Activated CD4-positive, alpha-beta T cell treated with anti-CD3 and anti-CD28 coated beads, Interleukin-2, amount 10 ng/mL, durations not matched to agents 7 days and 5 days (primary cell): ENCODE measurements around the gene NPHP1. TPM values are rescaled to one million over a fixed set of nuclear protein-coding genes. Genes with fewer than 3 reads are reported as not detected.
"Not testable (repeated sequence)": the region's sequence is repeated elsewhere in the genome, so short reads cannot be mapped to it uniquely, and the experiment has no call there.

Experiments
- CTCF ChIA-PET: fragments of 350-600 bp; sonication (Branson Sonifier 250); formaldehyde crosslinking; loops from one replicate; lab custom pipeline; 2021; ENCODE audit warnings: antibody characterized with exemption; lab: Charles Lee
- POLR2A ChIA-PET: fragments of 350-600 bp; sonication (Branson Sonifier 250); formaldehyde crosslinking; loops from one replicate; lab custom pipeline; 2021; ENCODE audit warnings: antibody characterized with exemption; lab: Charles Lee
- DNase-seq: peaks from one replicate; pipeline ENCODE4 v3.0.0-alpha.2; 2020
- H3K27ac Mint-ChIP-seq: one replicate; pipeline ENCODE4 v1.8.0; 2021; ENCODE audit warnings: mild to moderate bottlenecking, moderate library complexity, mixed read lengths
- H3K27me3 Mint-ChIP-seq: one replicate; pipeline ENCODE4 v1.8.0; 2021; ENCODE audit warnings: mixed read lengths
- H3K36me3 Mint-ChIP-seq: one replicate; pipeline ENCODE4 v1.8.0; 2021; ENCODE audit warnings: low read depth, mixed read lengths
- H3K4me1 Mint-ChIP-seq: one replicate; pipeline ENCODE4 v1.8.0; 2021; ENCODE audit warnings: mixed read lengths
- H3K4me3 Mint-ChIP-seq: one replicate; pipeline ENCODE4 v1.8.0; 2021; ENCODE audit warnings: mild to moderate bottlenecking, moderate library complexity, mixed read lengths
- H3K9me3 Mint-ChIP-seq: one replicate; pipeline ENCODE4 v1.8.0; 2021; ENCODE audit warnings: mixed read lengths
- total RNA-seq, 2 experiments: library from RNA; stranded (reverse); gene quantifications; one replicate each; pipeline ENCODE4 v1.2.3, GENCODE V29; 2021

Gene NPHP1
- total RNA-seq, 2 experiments from 2014 or later: 0.17 to 0.27 TPM

- ChIA-PET POLR2A (no interaction called here), CTCF (interaction anchor here (0.9 to 1.3 kb wide), 2 partner anchors 9 to 11 kb away, joined by 3 to 4 read pairs; no protein-coding TSS in a partner anchor)
- no peak overlapping the region for H3K4me3 Mint-ChIP-seq
- H3K36me3 Mint-ChIP-seq: no peaks in the 10 kb centered on the region
- H3K9me3 Mint-ChIP-seq: peaks cover 2% of the 10 kb centered on the region
- H3K27ac Mint-ChIP-seq: no peak overlapping the region
- peaks cover 66% of the 10 kb centered on the region for H3K27me3 Mint-ChIP-seq
- H3K4me1 Mint-ChIP-seq: peaks cover 28% of the 10 kb centered on the region
- DNase-seq: no peak
Measured at GRCh38 chr2:110116033-110116710, 88.6 kb downstream of the NPHP1 start.

GRCh38 chr2:110115291-110116032 is 89.4 kb downstream of the NPHP1 start, which contains the start of gene MALL:
MALL (minus strand) TSS chr2:110115822; CDS start chr2:110115792, 30 bp downstream.
- no peak within 1 kb of the TSS for H3K4me3 Mint-ChIP-seq
- peaks cover 29% of the 10 kb centered on the region for H3K4me1 Mint-ChIP-seq
- peaks cover 2% of the 10 kb centered on the region for H3K9me3 Mint-ChIP-seq
- peaks cover 73% of the 10 kb centered on the region for H3K27me3 Mint-ChIP-seq
- CTCF ChIA-PET: interaction anchor here (0.9 to 1.3 kb wide), 2 partner anchors 8 to 12 kb away, joined by 3 to 4 read pairs; no protein-coding TSS in a partner anchor
- H3K36me3 Mint-ChIP-seq: no peaks in the 10 kb centered on the region
- H3K27ac Mint-ChIP-seq: no peak within 1 kb of the TSS
- DNase-seq: no peak
- POLR2A ChIA-PET: no interaction called here

- Mint-ChIP-seq H3K36me3 (no peaks in the 10 kb centered on the region), H3K4me3 (no peak overlapping the region), H3K27ac (no peak overlapping the region), H3K27me3 (peaks cover 77% of the 10 kb centered on the region), H3K4me1 (peaks cover 29% of the 10 kb centered on the region), H3K9me3 (peaks cover 4% of the 10 kb centered on the region)
- no peak for DNase-seq
- ChIA-PET CTCF (interaction anchor here (1.3 kb wide), 1 partner anchor 13 kb away, joined by 4 read pairs; no protein-coding TSS in a partner anchor), POLR2A (no interaction called here)
Measured at GRCh38 chr2:110114831-110115255, 90.0 kb downstream of the NPHP1 start.

- Mint-ChIP-seq H3K9me3 (peaks cover 8% of the 10 kb centered on the region), H3K27me3 (peaks cover 76% of the 10 kb centered on the region), H3K27ac (no peak overlapping the region), H3K4me3 (no peak overlapping the region), H3K36me3 (no peaks in the 10 kb centered on the region), H3K4me1 (peaks cover 34% of the 10 kb centered on the region)
- DNase-seq: no peak
- CTCF ChIA-PET: no interaction called here
- POLR2A ChIA-PET: no interaction called here
Measured at GRCh38 chr2:110113961-110114591, 90.7 kb downstream of the NPHP1 start.

GRCh38 chr2:110108291-110108690 is 96.5 kb downstream of the NPHP1 start:
- H3K27ac Mint-ChIP-seq, DNase-seq, POLR2A ChIA-PET, H3K36me3 Mint-ChIP-seq, CTCF ChIA-PET, H3K4me3 Mint-ChIP-seq: not testable (repeated sequence)
- peaks cover 63% of the 10 kb centered on the region for H3K27me3 Mint-ChIP-seq
- H3K9me3 Mint-ChIP-seq: peaks cover 14% of the 10 kb centered on the region
- peaks cover 21% of the 10 kb centered on the region for H3K4me1 Mint-ChIP-seq

- Mint-ChIP-seq H3K9me3 (peaks cover 14% of the 10 kb centered on the region), H3K27me3 (peaks cover 58% of the 10 kb centered on the region), H3K4me3 (no peak overlapping the region), H3K4me1 (peaks cover 21% of the 10 kb centered on the region), H3K36me3 (peaks cover 2% of the 10 kb centered on the region), H3K27ac (no peak overlapping the region)
- ChIA-PET CTCF (interaction anchor here (0.9 to 1.0 kb wide), 2 partner anchors 9 to 12 kb away, joined by 3 read pairs; no protein-coding TSS in a partner anchor), POLR2A (no interaction called here)
- DNase-seq: no peak
Measured at GRCh38 chr2:110107092-110108079, 97.4 kb downstream of the NPHP1 start.

GRCh38 chr2:110106642-110107041 is 98.2 kb downstream of the NPHP1 start:
- no peak for DNase-seq
- CTCF ChIA-PET: interaction anchor here (0.9 to 1.0 kb wide), 2 partner anchors 9 to 11 kb away, joined by 3 read pairs; no protein-coding TSS in a partner anchor
- Mint-ChIP-seq H3K27me3 (peaks cover 51% of the 10 kb centered on the region), H3K4me1 (peaks cover 26% of the 10 kb centered on the region), H3K4me3 (no peak overlapping the region), H3K9me3 (peaks cover 13% of the 10 kb centered on the region), H3K27ac (no peak overlapping the region), H3K36me3 (peaks cover 2% of the 10 kb centered on the region)
- POLR2A ChIA-PET: no interaction called here

GRCh38 chr2:110105608-110106467 is 99.0 kb downstream of the NPHP1 start:
- Mint-ChIP-seq H3K36me3 (peaks cover 2% of the 10 kb centered on the region), H3K4me3 (no peak overlapping the region), H3K27ac (no peak overlapping the region), H3K4me1 (peaks cover 33% of the 10 kb centered on the region), H3K9me3 (peaks cover 12% of the 10 kb centered on the region), H3K27me3 (peaks cover 44% of the 10 kb centered on the region)
- ChIA-PET CTCF (interaction anchor here (0.9 kb wide), 1 partner anchor 10 kb away, joined by 3 read pairs; no protein-coding TSS in a partner anchor), POLR2A (no interaction called here)
- DNase-seq: no peak

- DNase-seq: no peak
- Mint-ChIP-seq H3K4me3 (no peak overlapping the region), H3K9me3 (peaks cover 10% of the 10 kb centered on the region), H3K4me1 (peaks cover 29% of the 10 kb centered on the region), H3K36me3 (peaks cover 2% of the 10 kb centered on the region), H3K27ac (no peak overlapping the region), H3K27me3 (peaks cover 39% of the 10 kb centered on the region)
- ChIA-PET CTCF (no interaction called here), POLR2A (no interaction called here)
Measured at GRCh38 chr2:110105183-110105582, 99.6 kb downstream of the NPHP1 start.

- Mint-ChIP-seq H3K36me3 (peaks cover 2% of the 10 kb centered on the region), H3K4me1 (peaks cover 24% of the 10 kb centered on the region), H3K27me3 (peaks cover 31% of the 10 kb centered on the region), H3K9me3 (peaks cover 6% of the 10 kb centered on the region), H3K27ac (no peak overlapping the region), H3K4me3 (no peak overlapping the region)
- POLR2A ChIA-PET: no interaction called here
- CTCF ChIA-PET: no interaction called here
- no peak for DNase-seq
Measured at GRCh38 chr2:110104025-110104771, 100.6 kb downstream of the NPHP1 start.
